Kidney (tissue), 22 donors: ENCODE measurements around the gene ARL5B. TPM values are rescaled to one million over a fixed set of nuclear protein-coding genes. Genes with fewer than 3 reads are reported as not detected.

Source experiments
- DNase-seq, 5 donors: peaks; one replicate each; pipeline ENCODE4 v3.0.0-alpha.2; 2013 to 2020
- FAIRE-seq: peaks from 2 replicates; lab custom pipeline; 2012; peaks lifted over from hg19 to GRCh38; lab: Jason Lieb, UNC
- H3K27ac ChIP-seq, 2 donors: one replicate each; pipeline ENCODE4 v1.7.0; 2013; ENCODE audit warnings: low read depth in 2 of 2, low read length in 2 of 2, inconsistent platforms in 1 of 2
- H3K27me3 ChIP-seq: one replicate; pipeline ENCODE4 v1.7.1; 2013; ENCODE audit warnings: low read length, inconsistent platforms; ENCODE audit not compliant: control insufficient read depth, insufficient read depth
- H3K36me3 ChIP-seq, 3 donors: one replicate each; pipeline versions ENCODE4 v1.7.0 to v1.7.1; 2013; ENCODE audit warnings: low read length in 3 of 3, control low read depth in 1 of 3, inconsistent platforms in 1 of 3; ENCODE audit not compliant: insufficient read depth in 3 of 3, control insufficient read depth in 2 of 3
- H3K4me1 ChIP-seq, 3 donors: one replicate each; pipeline versions ENCODE4 v1.7.0 to v1.7.1; 2013; ENCODE audit warnings: low read length in 3 of 3, inconsistent platforms in 1 of 3, low read depth in 1 of 3; ENCODE audit not compliant: control insufficient read depth in 2 of 3, insufficient read depth in 2 of 3
- H3K4me3 ChIP-seq, 3 donors: one replicate each; pipeline versions ENCODE4 v1.7.0 to v1.8.1; 2013; ENCODE audit warnings: low read length in 3 of 3, control low read depth in 1 of 3, inconsistent platforms in 1 of 3
- H3K9ac ChIP-seq, 3 donors: one replicate each; pipeline versions ENCODE4 v1.7.0 to v1.7.1; 2013; ENCODE audit warnings: low read length in 3 of 3, control low read depth in 1 of 3, inconsistent platforms in 1 of 3
- H3K9me3 ChIP-seq, 3 donors: one replicate each; pipeline versions ENCODE4 v1.7.0 to v1.7.1; 2013; ENCODE audit warnings: low read length in 3 of 3, control low read depth in 1 of 3, inconsistent platforms in 1 of 3; ENCODE audit not compliant: control insufficient read depth in 2 of 3, insufficient read depth in 1 of 3
- CTCF ChIP-seq: IDR thresholded peaks from 3 replicates; pipeline ENCODE4 v1.5.1; 2012; ENCODE audit warnings: mild to moderate bottlenecking, moderate library complexity, borderline replicate concordance; ENCODE audit not compliant: insufficient read depth; ENCODE audit errors: extremely low read depth
- intact Hi-C: fragments of 100-400 bp; cut with DNase I; formaldehyde crosslinking; loops from one replicate; pipeline ENCODE4 v1.11.1; 2022
- long read RNA-seq, 10 donors: library from polyadenylated mRNA in 1 of 10; unstranded in 1 of 10; transcript quantifications; one replicate each; pipeline ENCODE4 v2.0.0 and lab custom pipeline, GENCODE V29; 2021 to 2026
- polyA plus RNA-seq: library from polyadenylated mRNA; stranded (reverse); fragments of 350-450 nt; fragmentation: Illumina TruSeq; extraction: RNeasy Lipid Tissue Mini Kit (QIAGEN cat#74804); gene quantifications from one replicate; pipeline ENCODE4 v1.2.3, GENCODE V29; 2014; ENCODE audit warnings: low read depth, low replicate concordance; ENCODE audit not compliant: insufficient read depth
- total RNA-seq: library from RNA; stranded (reverse); fragmentation: NEBNext Ultra II Directional; extraction: Animal tissue kit (Norgen Biotek cat#: 25700); gene quantifications from one replicate; pipeline ENCODE4 v1.2.1, GENCODE V29; 2021
- donor health status: control.
- donor health status: control.
- donor health status: control.
- donor health status: control.
- donor health status: control.
- donor health status: DM: yes; HTN: yes; CAD: no.
- donor health status: Normal renal cell carcinoma (clear cell type).

ARL5B gene, protein sequence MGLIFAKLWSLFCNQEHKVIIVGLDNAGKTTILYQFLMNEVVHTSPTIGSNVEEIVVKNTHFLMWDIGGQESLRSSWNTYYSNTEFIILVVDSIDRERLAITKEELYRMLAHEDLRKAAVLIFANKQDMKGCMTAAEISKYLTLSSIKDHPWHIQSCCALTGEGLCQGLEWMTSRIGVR
- 9.7 TPM for total RNA-seq
- polyA plus RNA-seq: 3.0 TPM
- long read RNA-seq, donor 1, full-length matches to known transcripts: 5 of 5 reads
- long read RNA-seq, donor 1, partial matches to known transcripts: 0 of 5 reads
- long read RNA-seq, donor 1, other reads (novel, unspliced or antisense): 0 of 5 reads
- long read RNA-seq, donor 2, full-length matches to known transcripts: 3 of 36 reads
- long read RNA-seq, donor 2, partial matches to known transcripts: 33 of 36 reads
- long read RNA-seq, donor 2, other reads (novel, unspliced or antisense): 0 of 36 reads
- long read RNA-seq, donor 3, full-length matches to known transcripts: 7 of 7 reads
- long read RNA-seq, donor 3, partial matches to known transcripts: 0 of 7 reads
- long read RNA-seq, donor 3, other reads (novel, unspliced or antisense): 0 of 7 reads
- long read RNA-seq, donor 4, full-length matches to known transcripts: 6 of 6 reads
- long read RNA-seq, donor 4, partial matches to known transcripts: 0 of 6 reads
- long read RNA-seq, donor 4, other reads (novel, unspliced or antisense): 0 of 6 reads
- long read RNA-seq, donor 5, full-length matches to known transcripts: 2 of 2 reads
- long read RNA-seq, donor 5, partial matches to known transcripts: 0 of 2 reads
- long read RNA-seq, donor 5, other reads (novel, unspliced or antisense): 0 of 2 reads
- long read RNA-seq, donor 6, full-length matches to known transcripts: 9 of 14 reads
- long read RNA-seq, donor 6, partial matches to known transcripts: 5 of 14 reads
- long read RNA-seq, donor 6, other reads (novel, unspliced or antisense): 0 of 14 reads
- long read RNA-seq, donor 7, full-length matches to known transcripts: 8 of 12 reads
- long read RNA-seq, donor 7, partial matches to known transcripts: 1 of 12 reads
- long read RNA-seq, donor 7, other reads (novel, unspliced or antisense): 3 of 12 reads
- long read RNA-seq, donor 8, full-length matches to known transcripts: 7 of 7 reads
- long read RNA-seq, donor 8, partial matches to known transcripts: 0 of 7 reads
- long read RNA-seq, donor 8, other reads (novel, unspliced or antisense): 0 of 7 reads
- long read RNA-seq, donor 9, full-length matches to known transcripts: 1 of 1 reads
- long read RNA-seq, donor 9, partial matches to known transcripts: 0 of 1 reads
- long read RNA-seq, donor 9, other reads (novel, unspliced or antisense): 0 of 1 reads
- long read RNA-seq, donor 10, full-length matches to known transcripts: 6 of 6 reads
- long read RNA-seq, donor 10, partial matches to known transcripts: 0 of 6 reads
- long read RNA-seq, donor 10, other reads (novel, unspliced or antisense): 0 of 6 reads

DNA sequence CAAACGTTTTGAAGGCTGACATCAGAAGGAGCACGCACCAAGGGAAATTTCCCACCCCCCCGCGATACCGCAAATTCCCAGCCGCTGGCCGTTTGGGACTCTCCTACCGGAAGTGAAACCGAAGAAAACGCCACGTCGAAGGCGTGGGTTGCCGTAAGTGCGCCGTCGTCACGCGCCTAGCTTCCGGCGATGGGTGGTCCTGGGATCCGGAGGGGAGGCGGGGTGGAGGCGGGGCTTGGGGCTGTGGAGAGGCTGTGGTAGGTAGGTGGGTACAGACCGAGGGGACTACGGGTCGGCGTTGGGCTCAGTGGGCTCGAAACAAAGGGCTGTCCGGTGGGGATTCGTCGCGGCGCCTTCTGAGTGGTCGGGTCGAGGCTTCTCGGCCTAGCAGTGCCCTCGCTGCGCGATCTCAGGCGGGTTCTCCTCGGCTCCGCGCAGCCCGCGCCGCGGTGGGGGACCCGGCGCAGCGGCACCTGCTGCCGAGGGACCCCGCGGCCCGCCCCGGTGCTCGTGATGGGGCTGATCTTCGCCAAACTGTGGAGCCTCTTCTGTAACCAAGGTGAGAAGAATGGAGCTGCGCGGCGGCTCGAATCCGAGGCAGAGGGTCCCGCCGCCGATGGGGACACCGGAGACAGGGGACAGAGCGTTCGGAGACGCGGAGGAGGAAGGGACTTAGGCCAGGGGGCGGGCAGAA lies at the start of gene ARL5B:
Gene ARL5B (plus strand): TSS at position 307 of the 694 bp plus-strand sequence. CDS start 207 bp downstream, at position 514.
- Histone ChIP-seq H3K9ac (peak within 1 kb of the TSS; percentile 97 to 100 (median 98)), H3K9me3 (no peaks in the 10 kb centered on the region), H3K27ac (peak within 1 kb of the TSS; percentile 97 to 98), H3K4me1 (peaks cover 3 to 10% (median 9%) of the 10 kb centered on the region in 3 donors), H3K4me3 (peak within 1 kb of the TSS; percentile 92 to 99 (median 97)), H3K27me3 (no peaks in the 10 kb centered on the region), H3K36me3 (no peaks in the 10 kb centered on the region)
- intact Hi-C loops: no loop called here
- no peak for TF ChIP-seq CTCF
- DNase-seq (peak; percentile 98 to 99 (median 99)), FAIRE-seq (peak; percentile 55)

DNA sequence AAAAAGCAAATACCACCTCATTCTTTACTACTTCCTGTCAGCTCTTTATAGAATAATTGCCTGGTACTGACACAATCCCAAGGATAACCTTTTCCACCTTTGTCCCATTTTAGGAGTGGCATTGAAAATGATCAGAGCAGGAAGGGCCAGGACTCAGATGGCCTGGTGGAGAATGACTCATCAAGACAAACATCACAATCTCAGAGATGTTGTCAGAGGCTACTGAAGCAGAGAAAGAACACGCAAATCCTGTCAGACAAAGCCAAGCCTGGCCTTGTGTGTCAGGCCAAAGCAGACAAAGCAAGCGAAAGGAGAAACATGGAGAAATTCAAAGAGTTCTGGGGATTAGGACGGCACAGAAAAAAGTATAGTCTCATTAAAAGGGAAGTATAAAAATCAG lies 48.7 kb upstream of the ARL5B start:
- no peak for TF ChIP-seq CTCF
- H3K9ac ChIP-seq: no peak overlapping the region
- peak in 2 of 5 donors; percentile 9 to 12 for DNase-seq
- H3K36me3 ChIP-seq: no peaks in the 10 kb centered on the region
- H3K4me3 ChIP-seq: no peak overlapping the region
- H3K27me3 ChIP-seq: no peaks in the 10 kb centered on the region
- H3K9me3 ChIP-seq: no peaks in the 10 kb centered on the region
- FAIRE-seq: no peak
- no peaks in the 10 kb centered on the region for H3K4me1 ChIP-seq
- no peak overlapping the region for H3K27ac ChIP-seq
- intact Hi-C loops: no loop called here

DNA sequence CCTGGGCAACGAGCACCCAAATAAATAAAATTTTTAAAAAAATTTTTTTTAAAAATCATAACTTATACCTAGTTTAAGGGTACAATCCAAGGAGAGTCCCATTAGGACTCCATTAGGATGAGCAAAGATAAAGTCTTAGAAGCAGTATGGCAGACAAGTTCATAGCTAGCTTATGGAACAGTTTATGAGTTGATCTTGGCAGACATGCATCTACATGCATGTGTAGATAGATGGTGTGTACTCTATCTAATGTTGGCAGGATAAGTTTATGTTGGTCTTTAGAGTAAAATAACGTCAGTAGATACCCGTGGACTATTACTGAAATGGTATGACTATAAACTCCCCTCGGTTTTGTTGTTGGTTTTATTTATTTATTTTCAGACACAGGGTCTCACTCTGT lies 48.1 kb upstream of the ARL5B start:
- H3K27ac ChIP-seq: no peak overlapping the region
- no peak for DNase-seq
- no peak overlapping the region for H3K9ac ChIP-seq
- H3K36me3 ChIP-seq: no peaks in the 10 kb centered on the region
- no peak for TF ChIP-seq CTCF
- no peaks in the 10 kb centered on the region for H3K4me1 ChIP-seq
- H3K4me3 ChIP-seq: no peak overlapping the region
- no peaks in the 10 kb centered on the region for H3K9me3 ChIP-seq
- no peak for FAIRE-seq
- intact Hi-C loops: no loop called here
- H3K27me3 ChIP-seq: no peaks in the 10 kb centered on the region
